Neural progenitor cell (in vitro differentiated cells): ENCODE data around the gene PKNOX1. TPM values are rescaled to one million over a fixed set of nuclear protein-coding genes. Genes with fewer than 3 reads are reported as not detected.
"Not testable (repeated sequence)": the region's sequence is repeated elsewhere in the genome, so short reads cannot be mapped to it uniquely, and the experiment has no call there.

Experiments used
- DNase-seq: peaks from one replicate; pipeline ENCODE4 v3.0.0-alpha.2; 2016; ENCODE audit warnings: low spot score
- H2AFZ ChIP-seq: fragments of 200-600 bp; sonication (generic); replicated peaks from 2 replicates; pipeline ENCODE4 v1.6.1; 2016; ENCODE audit warnings: antibody characterized with exemption
- H3F3A ChIP-seq: fragments of 200-600 bp; sonication (generic); 2 replicates; pipeline ENCODE4 v1.6.1; 2016; ENCODE audit warnings: antibody characterized with exemption, low read depth
- H3K27ac ChIP-seq: fragments of 200-600 bp; sonication (generic); 2 replicates; pipeline ENCODE4 v1.5.1; 2016; ENCODE audit warnings: mild to moderate bottlenecking
- H3K27me3 ChIP-seq: fragments of 200-600 bp; sonication (generic); 2 replicates; pipeline ENCODE4 v1.6.1; 2016; ENCODE audit warnings: mild to moderate bottlenecking, moderate library complexity
- H3K36me3 ChIP-seq: fragments of 200-600 bp; sonication (generic); 2 replicates; pipeline ENCODE4 v1.5.1; 2016
- H3K4me1 ChIP-seq: fragments of 200-600 bp; sonication (generic); 2 replicates; pipeline ENCODE4 v1.6.1; 2016; ENCODE audit warnings: mixed run types
- H3K4me2 ChIP-seq: fragments of 200-600 bp; sonication (generic); 2 replicates; pipeline ENCODE4 v1.6.1; 2016
- H3K4me3 ChIP-seq: fragments of 200-600 bp; sonication (generic); 2 replicates; pipeline ENCODE4 v1.5.1; 2016
- H3K79me2 ChIP-seq: fragments of 200-600 bp; sonication (generic); 2 replicates; pipeline ENCODE4 v1.6.1; 2016; ENCODE audit warnings: low read depth
- H3K9ac ChIP-seq: fragments of 200-600 bp; sonication (generic); 2 replicates; pipeline ENCODE4 v1.6.1; 2016
- H3K9me3 ChIP-seq: fragments of 200-600 bp; sonication (generic); 2 replicates; pipeline ENCODE4 v1.5.1; 2016; ENCODE audit warnings: low read depth
- H4K20me1 ChIP-seq: fragments of 200-600 bp; sonication (generic); 2 replicates; pipeline ENCODE4 v1.6.1; 2016; ENCODE audit warnings: low read depth
- H3K27ac Mint-ChIP-seq: 3 replicates; pipeline ENCODE4 v1.8.0; 2021; ENCODE audit warnings: mixed read lengths
- H3K27me3 Mint-ChIP-seq: 2 replicates; pipeline ENCODE4 v1.8.0; 2022; ENCODE audit warnings: low read depth, mild to moderate bottlenecking, inconsistent platforms, moderate library complexity, mixed read lengths; ENCODE audit not compliant: insufficient read depth
- H3K36me3 Mint-ChIP-seq: 3 replicates; pipeline ENCODE4 v1.8.0; 2021; ENCODE audit warnings: mixed read lengths
- H3K4me1 Mint-ChIP-seq: 3 replicates; pipeline ENCODE4 v1.8.0; 2021; ENCODE audit warnings: mixed read lengths
- H3K4me3 Mint-ChIP-seq: 3 replicates; pipeline ENCODE4 v1.8.0; 2021; ENCODE audit warnings: mild to moderate bottlenecking, moderate library complexity, mixed read lengths
- H3K9me3 Mint-ChIP-seq: 3 replicates; pipeline ENCODE4 v1.8.0; 2020; ENCODE audit warnings: mixed read lengths
- CTCF ChIP-seq: fragments of 200-600 bp; sonication (generic); IDR thresholded peaks from 2 replicates; pipeline ENCODE4 v1.5.1; 2017; ENCODE audit warnings: antibody characterized with exemption, mild to moderate bottlenecking
- EZH2 ChIP-seq: fragments of 200-600 bp; sonication (generic); IDR thresholded peaks from 2 replicates; pipeline ENCODE4 v1.6.1; 2017; ENCODE audit warnings: antibody characterized with exemption, mild to moderate bottlenecking, moderate library complexity
- EZH2phosphoT487 ChIP-seq: fragments of 200-600 bp; sonication (generic); IDR thresholded peaks from 2 replicates; pipeline ENCODE4 v1.6.1; 2017; ENCODE audit warnings: antibody characterized with exemption
- total RNA-seq: library from RNA; depleted of rRNA; stranded (reverse); fragments of >200 nt; gene quantifications from 2 replicates; pipeline ENCODE4 v1.2.3, GENCODE V29; 2015; ENCODE audit warnings: low replicate concordance

PKNOX1 gene
- total RNA-seq, 1 donor from 2014 or later = 11.0 TPM

GRCh38 chr21:42997053-42997452 is 22.7 kb downstream of the PKNOX1 start:
- H3K36me3 Mint-ChIP-seq = peaks cover 27% of the 10 kb centered on the region
- H3F3A ChIP-seq = no peaks in the 10 kb centered on the region
- no peaks in the 10 kb centered on the region for H4K20me1 ChIP-seq
- H3K4me3 ChIP-seq = no peak overlapping the region
- H3K4me1 Mint-ChIP-seq = peaks cover 5% of the 10 kb centered on the region
- no peak overlapping the region for H3K4me2 ChIP-seq
- DNase-seq = no peak
- peaks cover 39% of the 10 kb centered on the region for H3K9me3 Mint-ChIP-seq
- no peak overlapping the region for H3K9ac ChIP-seq
- H3K27me3 Mint-ChIP-seq = peaks cover 5% of the 10 kb centered on the region
- H3K79me2 ChIP-seq = no peaks in the 10 kb centered on the region
- H3K27me3 ChIP-seq = no peaks in the 10 kb centered on the region
- H3K4me3 Mint-ChIP-seq = no peak overlapping the region
- H3K4me1 ChIP-seq = no peaks in the 10 kb centered on the region
- TF ChIP-seq EZH2 (no peak), EZH2phosphoT487 (no peak), CTCF (no peak)
- no peak overlapping the region for H3K27ac Mint-ChIP-seq
- H3K9me3 ChIP-seq = no peaks in the 10 kb centered on the region
- H3K27ac ChIP-seq = no peak overlapping the region
- no peaks in the 10 kb centered on the region for H3K36me3 ChIP-seq
- no peak overlapping the region for H2AFZ ChIP-seq

- H3K4me3 Mint-ChIP-seq, H3K36me3 ChIP-seq, H2AFZ ChIP-seq, H3K4me2 ChIP-seq, H3K27me3 Mint-ChIP-seq, H3K9me3 ChIP-seq, H3K79me2 ChIP-seq, DNase-seq, H3K9ac ChIP-seq, H3K27ac Mint-ChIP-seq, H3K4me1 ChIP-seq, H3K27me3 ChIP-seq, H3K27ac ChIP-seq, H3F3A ChIP-seq, H3K4me3 ChIP-seq, H4K20me1 ChIP-seq, H3K4me1 Mint-ChIP-seq: not testable (repeated sequence)
- H3K36me3 Mint-ChIP-seq = peaks cover 29% of the 10 kb centered on the region
- peaks cover 39% of the 10 kb centered on the region for H3K9me3 Mint-ChIP-seq
These were observed 23.6 kb downstream of the PKNOX1 start for GRCh38 chr21:42997983-42998382.

GRCh38 chr21:42999152-42999551 is 24.8 kb downstream of the PKNOX1 start:
- not testable (repeated sequence) for H3K4me1 Mint-ChIP-seq, H3K4me3 ChIP-seq, H3K4me2 ChIP-seq, H3K27me3 ChIP-seq, H3K4me1 ChIP-seq, H2AFZ ChIP-seq, H3F3A ChIP-seq, H3K9ac ChIP-seq, H3K9me3 ChIP-seq, H4K20me1 ChIP-seq, H3K27ac ChIP-seq, H3K4me3 Mint-ChIP-seq, H3K27ac Mint-ChIP-seq, H3K36me3 ChIP-seq, DNase-seq, H3K27me3 Mint-ChIP-seq, H3K79me2 ChIP-seq
- Mint-ChIP-seq H3K9me3 (peaks cover 39% of the 10 kb centered on the region), H3K36me3 (peaks cover 29% of the 10 kb centered on the region)

GRCh38 chr21:43000041-43000440 is 25.7 kb downstream of the PKNOX1 start:
- H3K27me3 ChIP-seq, H3K4me3 Mint-ChIP-seq, H2AFZ ChIP-seq, H3K4me1 ChIP-seq, H3K4me2 ChIP-seq, H3K9me3 ChIP-seq, H4K20me1 ChIP-seq, H3K79me2 ChIP-seq, DNase-seq, H3K4me3 ChIP-seq, H3F3A ChIP-seq, H3K27me3 Mint-ChIP-seq, H3K36me3 ChIP-seq, H3K4me1 Mint-ChIP-seq, H3K9ac ChIP-seq, H3K27ac ChIP-seq, H3K27ac Mint-ChIP-seq: not testable (repeated sequence)
- peaks cover 29% of the 10 kb centered on the region for H3K36me3 Mint-ChIP-seq
- peaks cover 39% of the 10 kb centered on the region for H3K9me3 Mint-ChIP-seq

- peaks cover 39% of the 10 kb centered on the region for H3K9me3 Mint-ChIP-seq
- no peaks in the 10 kb centered on the region for H3K4me1 Mint-ChIP-seq
- H3K4me1 ChIP-seq = no peaks in the 10 kb centered on the region
- H3K4me3 ChIP-seq = no peak overlapping the region
- H3F3A ChIP-seq = no peaks in the 10 kb centered on the region
- no peaks in the 10 kb centered on the region for H3K36me3 ChIP-seq
- no peaks in the 10 kb centered on the region for H4K20me1 ChIP-seq
- H3K9ac ChIP-seq = no peak overlapping the region
- no peaks in the 10 kb centered on the region for H3K79me2 ChIP-seq
- H3K4me2 ChIP-seq = no peak overlapping the region
- H2AFZ ChIP-seq = no peak overlapping the region
- TF ChIP-seq EZH2phosphoT487 = no peak
- no peak for TF ChIP-seq CTCF
- TF ChIP-seq EZH2 = no peak
- H3K4me3 Mint-ChIP-seq = no peak overlapping the region
- H3K36me3 Mint-ChIP-seq = peaks cover 36% of the 10 kb centered on the region
- peaks cover 7% of the 10 kb centered on the region for H3K27me3 Mint-ChIP-seq
- H3K9me3 ChIP-seq = no peaks in the 10 kb centered on the region
- H3K27me3 ChIP-seq = no peaks in the 10 kb centered on the region
- DNase-seq = no peak
- no peak overlapping the region for H3K27ac ChIP-seq
- no peak overlapping the region for H3K27ac Mint-ChIP-seq
These were observed 27.0 kb downstream of the PKNOX1 start for GRCh38 chr21:43001316-43001715.
